ENCODE measurements around the gene CTSZ.

The CTSZ gene

GRCh38 chr20:59022754-59023153, 15.7 kb upstream of the CTSZ start:
- Histone ChIP-seq H3K4me2 (ENCODE audit: insufficient read depth, low read length) (no peak overlapping the region), H3K9ac (ENCODE audit: low read depth, low read length) (no peak overlapping the region), H2AFZ (ENCODE audit: low read depth, low read length) (no peak overlapping the region), H4K20me1 (ENCODE audit: insufficient read depth, low read length) (peaks cover 56% of the 10 kb centered on the region), H3K27ac (ENCODE audit: low read length) (no peak overlapping the region), H3K4me3 (ENCODE audit: low read depth in 1 of 2, low read length in 2 of 2) (no peak overlapping the region), H3K36me3 (ENCODE audit: insufficient read depth, low read length) (peaks cover 56% of the 10 kb centered on the region), H3K79me2 (ENCODE audit: insufficient read depth, low read length) (peaks cover 41% of the 10 kb centered on the region), H3K9me3 (ENCODE audit: insufficient read depth, low read length, severe bottlenecking) (no peaks in the 10 kb centered on the region), H3K27me3 (ENCODE audit: insufficient read depth, low read length, poor library complexity) (no peaks in the 10 kb centered on the region), H3K4me1 (ENCODE audit: insufficient read depth, low read length) (peaks cover 11% of the 10 kb centered on the region; the same call in 1 of the 2 replicates)
- no peak for DNase-seq
- ATAC-seq (ENCODE audit: insufficient read depth, low read depth): no peak
- TF ChIP-seq EZH2 (IDR thresholded peaks at IDR 0.05; ENCODE audit: borderline replicate concordance, low read depth, low read length, severe bottlenecking): no peak
- TF ChIP-seq CTCF (IDR thresholded peaks at IDR 0.05; ENCODE audit: borderline replicate concordance, extremely low read depth, low read length, poor library complexity, severe bottlenecking): no peak

- H4K20me1 ChIP-seq (ENCODE audit: insufficient read depth, low read length): peaks cover 46% of the 10 kb centered on the region
- no peak overlapping the region for H3K9ac ChIP-seq (ENCODE audit: low read depth, low read length)
- no peak overlapping the region for H3K4me2 ChIP-seq (ENCODE audit: insufficient read depth, low read length)
- DNase-seq (no peak), ATAC-seq (ENCODE audit: insufficient read depth, low read depth) (no peak)
- H3K27ac ChIP-seq (ENCODE audit: low read length): no peak overlapping the region
- no peaks in the 10 kb centered on the region for H3K9me3 ChIP-seq (ENCODE audit: insufficient read depth, low read length, severe bottlenecking)
- H3K27me3 ChIP-seq (ENCODE audit: insufficient read depth, low read length, poor library complexity): no peaks in the 10 kb centered on the region
- no peaks in the 10 kb centered on the region for H3K4me1 ChIP-seq (ENCODE audit: insufficient read depth, low read length)
- peaks cover 24% of the 10 kb centered on the region; the same call in 1 of the 2 replicates for H3K79me2 ChIP-seq (ENCODE audit: insufficient read depth, low read length)
- peaks cover 39% of the 10 kb centered on the region for H3K36me3 ChIP-seq (ENCODE audit: insufficient read depth, low read length)
- no peak overlapping the region for H2AFZ ChIP-seq (ENCODE audit: low read depth, low read length)
- no peak overlapping the region for H3K4me3 ChIP-seq (ENCODE audit: low read depth in 1 of 2, low read length in 2 of 2)
- TF ChIP-seq EZH2 (IDR thresholded peaks at IDR 0.05; ENCODE audit: borderline replicate concordance, low read depth, low read length, severe bottlenecking) (no peak), CTCF (IDR thresholded peaks at IDR 0.05; ENCODE audit: borderline replicate concordance, extremely low read depth, low read length, poor library complexity, severe bottlenecking) (no peak)
These were observed 14.0 kb upstream of the CTSZ start for GRCh38 chr20:59020938-59021551.

GRCh38 chr20:59019217-59019616, 12.2 kb upstream of the CTSZ start, which contains the start of gene TUBB1:
TSS of gene TUBB1 (plus strand) at chr20:59019429. CDS start at chr20:59019523, 94 bp downstream.
- no peak within 1 kb of the TSS for H3K9ac ChIP-seq (ENCODE audit: low read depth, low read length)
- H3K4me2 ChIP-seq (ENCODE audit: insufficient read depth, low read length): no peak within 1 kb of the TSS
- ATAC-seq (ENCODE audit: insufficient read depth, low read depth) (no peak), DNase-seq (no peak)
- H3K79me2 ChIP-seq (ENCODE audit: insufficient read depth, low read length): peaks cover 7% of the 10 kb centered on the region; the same call in 1 of the 2 replicates
- H3K36me3 ChIP-seq (ENCODE audit: insufficient read depth, low read length): peaks cover 20% of the 10 kb centered on the region
- H3K4me3 ChIP-seq (ENCODE audit: low read depth in 1 of 2, low read length in 2 of 2): no peak within 1 kb of the TSS
- peaks cover 32% of the 10 kb centered on the region for H4K20me1 ChIP-seq (ENCODE audit: insufficient read depth, low read length)
- no peaks in the 10 kb centered on the region for H3K4me1 ChIP-seq (ENCODE audit: insufficient read depth, low read length)
- no peak within 1 kb of the TSS for H3K27ac ChIP-seq (ENCODE audit: low read length)
- H3K27me3 ChIP-seq (ENCODE audit: insufficient read depth, low read length, poor library complexity): no peaks in the 10 kb centered on the region
- TF ChIP-seq EZH2 (IDR thresholded peaks at IDR 0.05; ENCODE audit: borderline replicate concordance, low read depth, low read length, severe bottlenecking) (no peak), CTCF (IDR thresholded peaks at IDR 0.05; ENCODE audit: borderline replicate concordance, extremely low read depth, low read length, poor library complexity, severe bottlenecking) (no peak)
- H3K9me3 ChIP-seq (ENCODE audit: insufficient read depth, low read length, severe bottlenecking): no peaks in the 10 kb centered on the region
- no peak within 1 kb of the TSS for H2AFZ ChIP-seq (ENCODE audit: low read depth, low read length)

All from DND-41 (cell line).